GM21526 (cell line): Measurements from ENCODE around the gene TM9SF3.

Experiments used
- ATAC-seq: cut with Tn5 transposase; IDR thresholded peaks from one replicate; pipeline ENCODE4 v1.9.1; 2021; ENCODE audit warnings: moderate library complexity; ENCODE audit not compliant: unreplicated experiment, low FRiP score

The TM9SF3 gene

DNA sequence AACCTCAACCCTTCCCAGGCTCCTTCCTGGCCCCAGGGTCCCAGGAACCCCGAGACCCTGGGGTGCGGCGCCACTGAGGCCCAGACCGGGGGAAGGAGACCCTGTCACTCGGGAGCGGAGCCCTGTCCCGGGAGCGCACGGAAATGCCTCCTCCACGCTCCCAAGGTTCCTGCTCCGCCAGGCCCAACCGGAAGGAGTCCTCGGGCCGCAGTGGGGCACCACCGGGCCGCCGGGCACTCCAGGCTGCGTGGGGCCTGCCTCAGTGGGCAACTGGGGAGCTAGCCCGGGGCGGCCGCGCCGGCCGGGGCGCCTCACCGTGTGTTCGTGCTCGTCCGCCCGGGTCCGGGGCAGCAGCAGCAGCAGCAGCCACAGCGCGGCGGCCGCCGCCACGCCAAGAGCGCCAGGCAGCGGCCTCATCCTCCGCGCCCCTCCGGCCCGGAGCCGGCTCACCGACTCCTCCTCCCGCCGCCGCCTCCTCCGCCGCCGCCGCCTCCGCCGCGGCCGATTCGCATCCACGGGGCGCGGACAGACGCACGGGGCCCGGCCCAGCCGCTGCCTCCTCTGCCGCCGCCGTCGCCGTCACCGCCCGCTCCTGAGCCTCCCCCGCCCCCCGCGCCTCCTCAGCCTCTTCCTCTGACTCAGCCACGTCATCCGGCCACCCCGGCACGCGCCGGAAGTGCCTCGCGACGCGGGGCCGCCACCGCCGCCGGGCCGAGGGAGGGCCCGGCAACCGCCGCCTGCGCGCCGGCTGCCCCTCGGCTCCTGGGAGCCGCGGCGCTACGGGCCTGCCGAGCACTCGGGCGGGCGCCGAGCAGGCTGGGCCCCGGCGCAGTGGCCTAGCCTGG is at the start of gene TM9SF3:
Gene TM9SF3 (minus strand): TSS at position 594 of the 845 bp plus-strand sequence. CDS start 177 bp downstream, at position 417.
- ATAC-seq = peak; percentile 74

DNA sequence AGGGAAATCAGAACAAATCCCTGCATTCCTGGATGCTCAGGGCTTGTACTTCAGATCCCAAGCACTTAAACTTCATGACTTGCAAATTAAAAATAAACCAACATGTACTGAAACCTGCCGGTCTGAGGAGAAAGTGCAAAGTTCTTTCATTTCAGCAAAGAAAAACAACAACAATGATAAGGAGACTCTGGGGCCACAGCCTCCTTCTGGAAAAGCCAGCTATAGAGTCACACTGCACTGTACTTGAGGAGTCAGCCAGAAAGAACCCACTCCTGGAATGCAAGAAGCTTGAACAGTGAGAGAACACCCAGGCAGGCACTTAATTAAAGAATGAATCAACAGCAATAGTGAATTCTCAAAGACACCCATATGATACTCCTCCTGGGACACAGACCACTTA is 49.7 kb upstream of the TM9SF3 start:
- no peak for ATAC-seq

DNA sequence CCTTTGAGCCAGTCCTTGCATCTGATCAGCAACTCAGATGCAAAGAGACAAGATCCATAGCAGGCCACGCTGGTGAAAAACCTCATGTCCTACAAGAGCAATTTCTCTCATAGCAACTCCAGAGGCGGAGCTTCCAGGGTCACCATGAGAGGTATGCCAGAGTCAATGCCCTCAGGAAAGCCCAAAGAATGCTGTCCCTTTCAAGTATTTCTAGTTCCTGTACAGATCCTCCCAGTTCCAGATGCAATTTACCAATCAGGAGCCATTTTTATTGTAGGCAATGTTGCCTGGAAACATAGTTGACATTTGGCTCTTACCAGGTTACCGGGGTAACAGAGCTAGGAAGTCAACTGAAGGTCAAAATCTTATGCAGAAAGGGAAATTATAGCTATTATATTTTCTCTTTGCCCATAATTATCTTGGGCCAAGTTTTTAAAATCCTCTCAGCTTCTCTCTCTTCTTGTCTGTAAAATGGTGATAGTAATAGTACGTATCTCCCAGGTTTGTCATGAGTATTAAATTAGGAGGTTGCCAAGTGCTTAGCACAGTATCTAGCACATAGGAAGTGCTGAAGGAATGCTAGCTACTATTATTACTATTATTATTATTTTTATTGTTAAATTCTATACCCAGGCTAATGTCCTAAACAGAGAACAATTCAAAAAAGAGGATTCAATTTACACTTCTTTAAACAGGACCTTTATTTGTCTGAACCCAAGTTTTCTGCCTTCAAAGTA is 46.3 kb upstream of the TM9SF3 start:
- no peak for ATAC-seq

DNA sequence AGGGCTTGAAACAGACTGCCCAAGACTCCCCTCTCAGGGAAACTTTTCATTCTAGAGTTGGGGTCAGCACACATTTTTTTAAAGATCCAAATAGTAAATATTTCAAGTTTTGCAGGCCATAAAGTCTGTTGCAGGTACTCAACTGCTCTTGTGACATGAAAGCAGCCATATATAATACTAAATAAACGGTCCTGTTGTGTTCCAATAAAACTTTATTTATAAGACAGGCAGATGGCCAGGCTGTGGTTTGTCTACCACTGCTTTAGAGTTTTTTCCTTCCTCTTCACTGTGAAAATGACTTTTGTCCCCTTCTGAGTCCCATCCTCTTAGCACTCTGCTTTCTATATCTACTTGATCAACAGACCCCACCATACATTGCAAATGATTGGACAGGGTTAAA is 40.5 kb upstream of the TM9SF3 start:
- ATAC-seq = no peak

DNA sequence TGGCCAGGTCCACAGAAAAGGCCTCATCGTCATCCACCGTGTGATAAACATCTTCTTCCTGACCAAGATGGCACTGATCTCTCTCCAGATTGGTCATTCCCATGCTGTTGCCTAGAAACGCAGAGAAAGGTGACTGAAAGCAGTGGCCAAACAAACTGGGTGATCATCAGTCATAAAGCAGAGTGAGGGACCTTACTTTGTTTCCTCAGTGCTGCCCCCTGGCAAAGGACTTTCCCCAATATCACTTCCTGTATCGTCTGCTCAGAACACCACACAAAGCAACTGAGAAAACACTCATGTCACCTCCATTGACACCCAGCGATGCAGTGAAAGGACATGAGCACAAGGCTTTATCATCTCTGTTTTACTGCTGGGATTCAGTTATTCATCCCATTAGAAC is 40.0 kb upstream of the TM9SF3 start:
- ATAC-seq = no peak

DNA sequence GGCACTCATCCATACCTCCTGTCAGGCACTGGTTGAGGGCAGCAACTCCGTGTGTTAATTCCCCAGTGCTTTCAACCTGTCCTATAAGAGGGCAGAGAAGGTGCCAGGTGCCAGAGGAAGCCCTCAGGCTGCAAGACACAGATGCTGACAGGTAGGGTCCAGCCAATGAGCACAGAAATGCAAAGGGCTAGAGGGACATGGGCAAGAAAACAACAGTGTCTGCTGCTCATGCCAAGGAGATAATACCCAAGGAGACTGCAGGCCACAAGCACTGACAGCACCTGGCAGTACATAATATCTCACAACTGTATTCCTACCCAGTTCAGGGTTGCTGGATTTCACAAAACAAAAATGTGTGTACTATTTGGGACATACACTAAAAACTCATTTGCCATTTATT is 38.4 kb upstream of the TM9SF3 start:
- no peak for ATAC-seq

DNA sequence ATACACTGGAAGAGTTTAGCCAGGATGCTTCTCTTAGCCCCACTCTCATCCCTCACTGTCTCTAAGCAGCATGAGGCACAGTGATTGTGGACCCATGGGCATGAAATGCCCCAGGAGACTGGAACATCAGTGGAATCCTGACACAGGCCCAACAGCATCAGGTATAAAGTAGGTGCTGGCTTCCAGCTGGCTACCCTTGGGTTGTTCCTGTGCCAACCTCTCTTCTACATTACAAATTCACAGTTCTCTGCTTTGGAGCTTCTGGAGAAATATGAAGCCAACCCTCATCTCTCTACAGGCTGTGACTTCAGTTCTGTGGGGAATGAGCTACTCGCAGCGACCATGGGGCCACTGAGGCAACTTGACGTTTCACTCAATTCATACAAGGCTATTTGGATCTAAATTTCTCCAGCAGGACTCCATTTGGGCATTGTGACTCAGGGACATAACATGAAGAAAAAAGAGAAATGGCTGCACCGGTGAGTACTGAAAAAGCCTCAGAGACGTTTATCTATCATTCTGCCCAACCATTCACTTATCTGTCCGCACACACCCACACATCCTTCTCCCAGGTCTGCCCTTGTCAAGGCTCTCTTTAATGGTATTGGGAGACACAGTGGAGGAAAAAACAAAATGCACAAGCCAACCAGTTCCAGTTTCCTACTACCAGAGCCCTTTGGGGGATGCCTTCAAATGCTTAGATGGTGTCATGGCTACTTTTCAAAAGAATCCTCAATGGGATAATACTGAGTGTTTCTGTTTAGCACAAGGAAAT is 35.4 kb upstream of the TM9SF3 start:
- no peak for ATAC-seq

DNA sequence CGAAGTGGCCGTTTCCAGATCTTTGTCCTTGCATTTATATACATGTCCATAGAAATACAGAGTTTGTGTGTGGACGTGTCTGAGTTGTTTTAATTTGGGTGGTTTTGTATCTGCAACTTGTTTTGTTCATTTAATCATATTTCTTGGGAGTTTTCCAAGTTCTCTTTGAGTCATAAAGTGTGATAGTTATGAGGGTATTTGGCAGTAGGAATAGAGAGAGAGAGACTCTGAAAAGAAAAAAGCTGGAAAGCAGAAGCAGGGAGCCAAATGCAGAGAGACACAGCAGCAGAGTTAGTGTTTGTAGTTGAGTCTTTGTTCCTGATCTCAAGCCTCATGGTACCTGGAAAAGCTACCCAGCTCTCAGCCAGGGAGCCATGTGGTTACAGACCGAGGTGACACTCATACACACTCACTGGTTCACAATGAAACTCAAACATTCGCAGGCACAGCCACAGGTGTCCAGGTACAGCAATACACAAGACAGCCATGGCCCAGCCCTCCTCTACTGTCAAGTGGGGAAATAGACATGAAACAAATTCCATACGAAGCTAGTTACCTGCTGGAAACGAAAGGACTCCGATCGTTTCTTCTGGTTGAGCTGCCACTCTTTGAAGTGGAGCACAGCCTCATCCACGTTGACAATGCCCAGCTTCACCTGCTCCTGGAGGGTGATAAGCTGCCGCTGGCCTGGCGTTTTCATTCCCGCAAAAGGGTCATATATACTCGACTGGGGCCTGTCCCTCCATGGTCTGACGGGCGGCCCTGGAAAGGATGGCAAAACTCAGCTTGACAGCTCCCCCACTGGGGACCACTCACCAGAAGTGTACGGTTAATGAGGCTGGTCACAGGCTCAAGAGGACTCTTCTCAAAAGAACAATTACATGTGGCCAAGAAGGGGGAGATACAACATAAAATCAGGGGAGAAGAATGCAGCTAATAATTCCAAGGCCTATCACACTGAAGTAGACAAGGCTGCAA is 33.3 kb upstream of the TM9SF3 start:
- ATAC-seq = no peak

DNA sequence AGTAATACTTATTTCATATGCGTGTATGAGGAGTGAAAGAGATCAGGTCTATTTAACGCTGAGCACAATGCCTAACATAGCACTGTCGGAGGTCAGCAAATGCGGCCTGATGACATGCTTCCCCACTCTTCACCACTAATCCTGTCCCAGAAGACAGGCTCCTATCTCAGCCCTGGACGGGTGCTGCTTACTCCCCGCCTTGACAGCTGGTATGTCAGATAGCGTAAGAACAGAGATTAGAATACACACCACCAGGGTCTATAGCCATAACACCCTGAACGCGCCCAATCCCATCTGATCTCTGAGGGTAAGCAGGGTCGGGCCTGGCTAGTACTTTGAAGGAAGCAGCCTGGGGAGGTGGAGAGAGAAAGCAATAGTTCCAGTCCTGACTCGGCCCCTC is 32.3 kb upstream of the TM9SF3 start:
- no peak for ATAC-seq

DNA sequence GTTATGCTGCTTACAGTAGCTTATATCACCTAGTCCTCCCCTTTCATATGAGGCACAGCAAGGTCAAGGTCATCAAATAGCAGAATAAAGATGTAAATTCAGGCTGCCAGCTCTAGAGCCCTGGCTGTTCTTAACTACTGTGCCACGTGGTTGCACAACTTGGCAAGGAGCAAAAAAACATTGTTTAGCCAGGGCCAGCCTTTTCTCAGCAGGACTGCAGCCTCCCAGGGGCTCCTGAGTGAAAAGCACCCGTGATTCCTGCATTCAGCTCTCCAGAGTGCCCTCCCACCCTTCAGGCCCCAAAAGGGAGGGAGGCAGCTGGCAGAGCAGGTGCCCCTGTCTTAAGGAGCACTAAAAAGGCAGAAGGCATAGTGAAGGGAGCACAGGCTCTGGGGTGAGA is 31.8 kb upstream of the TM9SF3 start:
- no peak for ATAC-seq

DNA sequence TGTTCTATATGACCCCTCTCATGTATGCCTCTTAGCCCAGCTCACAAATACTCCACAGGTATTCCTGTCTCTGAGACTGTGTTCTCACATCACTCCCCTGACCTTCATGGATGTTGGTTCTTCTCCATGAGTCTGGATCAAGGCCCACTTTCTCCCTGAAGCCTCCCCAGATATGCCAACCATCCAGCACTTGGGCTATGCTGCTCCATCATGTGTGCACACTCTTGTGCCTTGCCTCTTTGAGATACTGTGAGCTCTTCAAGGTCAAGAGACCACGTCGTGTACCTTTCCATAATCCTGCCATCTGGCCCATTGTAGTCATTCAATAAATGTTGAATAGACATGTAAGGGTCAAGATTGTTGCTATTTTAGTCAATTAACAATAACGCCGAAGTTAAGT is 30.1 kb upstream of the TM9SF3 start:
- no peak for ATAC-seq

DNA sequence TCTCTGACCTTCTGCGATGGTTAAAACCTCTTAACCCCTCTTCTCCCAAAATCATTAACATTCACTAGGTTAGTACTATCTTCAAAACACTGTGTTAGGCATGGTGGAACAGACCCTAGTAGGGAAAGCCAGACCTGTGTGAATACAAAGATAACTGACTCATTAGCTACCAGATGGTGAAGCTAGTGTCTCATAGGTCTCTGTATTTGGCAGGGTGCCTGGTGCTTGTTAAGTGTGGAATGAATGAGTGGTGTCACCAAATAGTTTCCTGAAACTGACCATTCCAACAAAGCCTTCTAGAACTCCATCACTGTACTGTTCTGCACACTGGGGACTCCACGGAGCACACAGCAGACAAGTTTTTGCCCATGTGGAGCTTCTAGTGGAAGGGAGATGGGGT is 27.7 kb upstream of the TM9SF3 start:
- no peak for ATAC-seq

DNA sequence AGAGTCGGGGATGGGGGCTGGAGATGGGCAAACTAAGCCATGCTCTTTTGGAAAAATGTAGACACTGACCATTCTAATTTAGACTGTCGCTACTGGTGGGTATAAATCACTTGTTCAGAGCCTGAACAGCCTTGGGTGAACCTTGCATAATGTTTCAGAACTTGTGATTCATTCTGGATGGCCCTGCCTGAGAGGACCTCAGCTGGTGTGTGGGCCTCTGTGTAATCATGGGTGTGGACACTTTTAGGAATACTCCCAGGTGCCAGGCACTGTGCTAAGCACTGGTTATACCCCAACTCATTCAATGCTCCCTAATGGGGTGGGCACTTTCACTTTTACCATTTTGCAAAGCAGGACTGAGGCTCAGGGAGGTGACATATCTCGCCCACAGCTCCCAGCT is 26.8 kb upstream of the TM9SF3 start:
- no peak for ATAC-seq

DNA sequence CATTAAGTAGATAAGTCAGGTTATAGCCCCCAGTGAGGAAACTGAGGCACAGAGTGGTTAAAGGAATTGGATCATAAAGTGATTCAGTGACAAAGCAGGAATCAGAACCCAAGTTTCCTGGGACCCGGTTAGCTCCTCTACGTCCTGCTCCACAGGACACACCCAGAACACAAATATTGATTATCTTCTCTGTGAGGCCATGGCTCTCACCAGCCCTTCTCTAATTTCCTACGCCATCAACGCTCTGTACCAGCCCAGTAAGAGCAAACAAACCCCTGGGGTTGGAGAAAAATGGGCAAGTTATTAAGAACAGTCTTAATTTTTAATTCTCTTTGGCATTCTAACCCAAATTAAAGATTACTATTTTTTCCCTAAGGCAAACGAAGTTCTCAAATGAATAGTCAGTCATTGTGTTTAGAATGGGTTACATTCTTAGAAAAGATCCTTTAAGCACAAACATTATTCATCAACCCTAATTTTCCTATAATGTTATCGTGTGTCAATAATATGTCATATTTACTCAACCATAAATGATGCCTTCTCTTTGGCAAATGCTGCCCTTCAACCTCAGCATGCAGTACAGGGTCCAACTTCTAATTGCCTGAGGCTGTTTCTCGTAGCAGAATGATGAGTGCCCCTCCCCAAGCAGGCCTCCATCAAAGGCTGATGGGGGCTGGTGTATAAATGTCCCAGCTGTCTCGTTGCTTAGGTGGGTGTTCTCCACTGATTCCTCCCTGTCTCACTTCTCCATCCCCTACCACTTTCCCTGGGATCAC is 25.4 kb upstream of the TM9SF3 start:
- no peak for ATAC-seq

DNA sequence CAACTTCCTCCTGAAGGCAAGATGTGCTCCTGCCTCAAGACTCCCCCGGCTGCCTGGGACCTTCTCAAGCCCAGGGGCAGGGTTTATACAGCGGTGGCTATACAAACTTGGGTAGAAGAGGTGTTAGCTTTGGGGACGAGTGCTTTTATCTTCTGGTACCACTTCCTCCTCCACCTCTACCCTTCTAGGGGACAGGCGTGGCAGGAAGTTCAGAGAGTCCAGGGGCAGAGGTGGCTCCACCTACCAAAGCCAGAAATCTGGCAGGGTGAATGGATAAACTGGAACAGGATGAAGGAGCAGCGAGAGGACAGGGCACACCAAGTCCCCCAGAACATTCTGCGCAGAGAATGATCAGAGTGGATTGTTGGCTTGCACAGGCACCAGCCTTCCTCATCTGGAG is 24.0 kb upstream of the TM9SF3 start:
- no peak for ATAC-seq

DNA sequence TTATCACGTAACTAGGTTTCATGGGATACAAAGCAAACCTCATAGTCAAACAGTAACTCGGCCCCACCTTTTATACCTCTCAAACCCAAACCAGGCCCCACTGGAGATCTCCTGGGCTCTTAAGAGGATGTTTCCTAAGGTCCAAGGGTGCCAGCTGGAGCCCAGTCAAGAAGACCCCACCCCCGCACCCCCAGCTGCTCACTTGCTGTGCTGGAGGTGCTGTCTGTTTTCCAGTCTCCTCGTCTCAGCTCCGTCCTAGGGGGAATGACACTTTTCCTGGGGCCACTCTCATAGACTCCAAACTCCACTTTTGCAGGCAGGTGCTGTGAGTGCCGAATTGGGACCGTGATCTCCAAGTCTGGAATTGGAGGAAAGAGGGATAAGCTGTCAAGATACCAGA is 22.7 kb upstream of the TM9SF3 start:
- no peak for ATAC-seq

DNA sequence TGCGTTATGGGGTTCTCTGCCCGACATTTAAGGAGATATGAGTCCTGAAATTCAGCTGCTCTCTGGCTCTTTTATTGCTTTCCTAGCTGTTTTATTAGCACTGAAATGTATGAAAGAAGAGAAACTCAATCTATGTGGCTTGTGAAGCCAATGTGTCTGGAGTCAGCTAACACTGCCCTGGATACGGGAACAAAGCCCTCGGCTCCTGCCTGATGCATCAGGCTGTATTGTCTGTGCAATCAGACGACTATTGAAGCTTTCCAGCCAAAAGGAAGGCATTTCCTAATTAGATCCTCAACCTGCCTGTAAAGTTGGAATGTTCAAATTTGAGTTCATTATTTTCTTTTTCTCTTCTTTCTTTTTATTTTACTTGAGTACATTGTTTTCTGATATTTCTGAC is 22.0 kb upstream of the TM9SF3 start:
- no peak for ATAC-seq

DNA sequence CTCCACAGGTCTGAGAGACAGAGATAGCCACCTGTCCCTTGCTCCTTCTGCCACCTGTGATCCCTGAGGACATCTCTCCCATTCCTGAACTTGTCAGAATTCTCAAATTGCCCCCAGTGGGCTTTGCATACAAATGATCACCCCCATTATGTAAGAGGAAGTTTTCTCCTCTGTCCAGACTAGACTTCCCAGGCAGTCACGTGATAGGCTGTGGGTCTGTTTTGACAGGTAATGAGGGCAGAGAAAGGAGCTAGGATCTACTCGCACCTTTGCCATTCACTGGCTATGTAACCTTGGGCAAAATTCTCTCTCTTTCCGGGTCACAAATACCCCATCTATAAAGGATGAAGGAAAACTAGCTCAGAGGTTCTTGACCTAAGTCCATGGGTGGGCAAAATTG is 21.4 kb upstream of the TM9SF3 start:
- ATAC-seq = no peak

DNA sequence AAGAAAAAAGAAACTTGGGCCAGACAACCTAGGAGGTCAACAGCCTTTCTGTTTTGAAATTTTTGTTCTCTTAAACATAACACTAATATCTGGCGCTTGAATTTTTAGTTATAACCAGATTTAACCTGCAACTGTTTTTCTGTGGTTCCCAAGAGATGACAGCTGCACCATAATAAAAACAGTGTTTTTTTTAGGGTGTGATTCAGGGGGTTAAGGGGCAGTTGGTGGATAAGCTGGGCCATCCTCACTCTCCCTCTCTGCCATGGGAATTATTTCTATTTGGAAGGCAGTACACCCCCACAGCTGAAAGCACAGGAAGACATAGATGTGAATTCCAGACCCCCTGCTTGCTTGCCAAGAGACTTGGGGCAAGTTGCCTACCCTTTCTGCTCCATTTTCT is 20.1 kb upstream of the TM9SF3 start:
- no peak for ATAC-seq
